Tibial artery (tissue), 4 donors: ENCODE measurements around the gene KCNT1.

ENCODE experiments used
- DNase-seq, 2 donors: peaks; one replicate each; pipeline ENCODE4 v3.0.0-alpha.2; 2019
- H3K27ac ChIP-seq, 2 donors: fragments of 200-600 bp; sonication (generic) in 1 of 2; 1 replicate in 1 of 2; 2 replicates in 1 of 2; pipeline ENCODE4 v1.5.1; 2018 to 2019; ENCODE audit warnings: mild to moderate bottlenecking in 1 of 2
- H3K27me3 ChIP-seq, 2 donors: fragments of 200-600 bp; sonication (generic) in 1 of 2; one replicate each; pipeline versions ENCODE4 v1.5.1 to v1.6.0; 2016 to 2019
- H3K36me3 ChIP-seq, 3 donors: fragments of 200-600 bp; sonication (generic) in 2 of 3; one replicate each; pipeline ENCODE4 v1.5.1; 2016 to 2019; ENCODE audit warnings: mild to moderate bottlenecking in 2 of 3
- H3K4me1 ChIP-seq, 4 donors: fragments of 200-600 bp; sonication (generic) in 2 of 4; 1 replicate in 3 of 4; 2 replicates in 1 of 4; pipeline ENCODE4 v1.5.1; 2016 to 2019
- H3K4me3 ChIP-seq, 2 donors: fragments of 200-600 bp; sonication (generic) in 1 of 2; 1 replicate in 1 of 2; 2 replicates in 1 of 2; pipeline ENCODE4 v1.5.1; 2018 to 2019; ENCODE audit warnings: mild to moderate bottlenecking in 2 of 2
- H3K9me3 ChIP-seq, 3 donors: fragments of 200-600 bp; sonication (generic) in 1 of 3; one replicate each; pipeline ENCODE4 v1.5.1; 2016 to 2019
- CTCF ChIP-seq, 2 experiments: fragments of 200-600 bp in 1 of 2; fragments of 450-650 bp in 1 of 2; IDR thresholded peaks; one replicate each; pipeline ENCODE4 v1.5.1; 2017 to 2019; ENCODE audit warnings: antibody characterized with exemption in 2 of 2, mild to moderate bottlenecking in 1 of 2, moderate library complexity in 1 of 2
- intact Hi-C: fragments of 100-400 bp; cut with DNase I; formaldehyde crosslinking; loops from one replicate; pipeline ENCODE4 v1.15.0; 2023; ENCODE audit warnings: low total_unique reads

KCNT1 gene

GRCh38 chr9:135728436-135729110 lies 26.6 kb downstream of the KCNT1 start:
- peaks cover 0 to 8% (median 5%) of the 10 kb centered on the region in 3 donors for H3K9me3 ChIP-seq
- peaks cover 0 to 45% of the 10 kb centered on the region in 2 donors for H3K27me3 ChIP-seq
- no peak overlapping the region for H3K4me3 ChIP-seq
- DNase-seq: no peak
- TF ChIP-seq CTCF (IDR thresholded peaks at IDR 0.05): no peak
- no peak overlapping the region for H3K27ac ChIP-seq
- H3K36me3 ChIP-seq: no peaks in the 10 kb centered on the region
- H3K4me1 ChIP-seq: no peaks in the 10 kb centered on the region
- intact Hi-C loops: no loop called here

- intact Hi-C loops: no loop called here
- no peaks in the 10 kb centered on the region for H3K4me1 ChIP-seq
- peaks cover 0 to 8% (median 5%) of the 10 kb centered on the region in 3 donors for H3K9me3 ChIP-seq
- peaks cover 0 to 38% of the 10 kb centered on the region in 2 donors for H3K27me3 ChIP-seq
- DNase-seq: no peak
- H3K36me3 ChIP-seq: no peaks in the 10 kb centered on the region
- H3K27ac ChIP-seq: no peak overlapping the region
- no peak for TF ChIP-seq CTCF (IDR thresholded peaks at IDR 0.05)
- H3K4me3 ChIP-seq: no peak overlapping the region
These were observed 27.5 kb downstream of the KCNT1 start for GRCh38 chr9:135729480-135729879.

- no peak for DNase-seq
- no peak for TF ChIP-seq CTCF (IDR thresholded peaks at IDR 0.05)
- H3K4me3 ChIP-seq: no peak overlapping the region
- H3K9me3 ChIP-seq: peaks cover 0 to 8% (median 5%) of the 10 kb centered on the region in 3 donors
- H3K27ac ChIP-seq: no peak overlapping the region
- peaks cover 0 to 36% of the 10 kb centered on the region in 2 donors for H3K27me3 ChIP-seq
- no peaks in the 10 kb centered on the region for H3K36me3 ChIP-seq
- intact Hi-C loops: no loop called here
- H3K4me1 ChIP-seq: no peaks in the 10 kb centered on the region
These were observed 29.5 kb downstream of the KCNT1 start for GRCh38 chr9:135731454-135731853.

GRCh38 chr9:135732569-135733257 lies 30.7 kb downstream of the KCNT1 start:
- Histone ChIP-seq H3K36me3 (no peaks in the 10 kb centered on the region), H3K27ac (no peak overlapping the region), H3K4me3 (no peak overlapping the region), H3K9me3 (peaks cover 0 to 8% (median 5%) of the 10 kb centered on the region in 3 donors), H3K4me1 (no peaks in the 10 kb centered on the region), H3K27me3 (peaks cover 0 to 44% of the 10 kb centered on the region in 2 donors)
- no peak for DNase-seq
- intact Hi-C loops: no loop called here
- no peak for TF ChIP-seq CTCF (IDR thresholded peaks at IDR 0.05)

- no peaks in the 10 kb centered on the region for H3K4me1 ChIP-seq
- no peak for DNase-seq
- H3K9me3 ChIP-seq: peaks cover 0 to 8% (median 5%) of the 10 kb centered on the region in 3 donors
- peaks cover 0 to 53% of the 10 kb centered on the region in 2 donors for H3K27me3 ChIP-seq
- H3K27ac ChIP-seq: no peak overlapping the region
- H3K4me3 ChIP-seq: no peak overlapping the region
- intact Hi-C loops: no loop called here
- H3K36me3 ChIP-seq: no peaks in the 10 kb centered on the region
- no peak for TF ChIP-seq CTCF (IDR thresholded peaks at IDR 0.05)
These were observed 32.7 kb downstream of the KCNT1 start for GRCh38 chr9:135734616-135735144.
